Measurements from ENCODE around the gene ZBTB7A.

Gene ZBTB7A

GRCh38 chr19:4031420-4031819 lies 35.3 kb downstream of the ZBTB7A start:
- H3K9ac ChIP-seq (ENCODE audit: low read depth, low read length, poor library complexity), result no peak overlapping the region
- H3K23ac ChIP-seq (ENCODE audit: low read depth, low read length, poor library complexity), result no peak overlapping the region
- no peak overlapping the region for H4K91ac ChIP-seq (ENCODE audit: low read depth, low read length, poor library complexity)
- H3K27me3 ChIP-seq (ENCODE audit: control insufficient read depth in 3 of 3, insufficient read depth in 3 of 3, low read depth in 1 of 3, low read length in 3 of 3), result no peaks in the 10 kb centered on the region
- DNase-seq (ENCODE audit: low spot score), result no peak
- H3K9me3 ChIP-seq (replicated peaks in 1 of 2; ENCODE audit: control insufficient read depth in 2 of 2, insufficient read depth in 1 of 2, low read depth in 1 of 2, low read length in 2 of 2), result peaks cover 6 to 7% of the 10 kb centered on the region in 2 donors
- no peak overlapping the region for H3K18ac ChIP-seq (ENCODE audit: low read length)
- H2AK5ac ChIP-seq (ENCODE audit: low read depth, low read length), result no peak overlapping the region
- H3K4ac ChIP-seq (ENCODE audit: low read length), result no peak overlapping the region
- no peak overlapping the region for H2BK120ac ChIP-seq (ENCODE audit: low read depth, low read length)
- no peak overlapping the region for H3K4me3 ChIP-seq (ENCODE audit: low read length in 2 of 2)
- H2BK5ac ChIP-seq (ENCODE audit: low read length), result peak overlapping the region; percentile 53
- peaks cover 9% of the 10 kb centered on the region for H3K79me1 ChIP-seq (ENCODE audit: low read depth, low read length)
- H3K4me1 ChIP-seq (ENCODE audit: control insufficient read depth in 2 of 2, insufficient read depth in 1 of 2, low read depth in 1 of 2, low read length in 2 of 2), result no peaks in the 10 kb centered on the region
- no peak overlapping the region for H2BK15ac ChIP-seq (ENCODE audit: low read length)
- H2BK12ac ChIP-seq (ENCODE audit: low read length), result no peak overlapping the region
- H3K36me3 ChIP-seq (replicated peaks in 1 of 2; ENCODE audit: control insufficient read depth in 2 of 2, insufficient read depth in 2 of 2, low read length in 2 of 2), result peaks cover 41 to 86% of the 10 kb centered on the region in 2 donors
- no peak overlapping the region for H3K14ac ChIP-seq (ENCODE audit: low read length)
- H3K27ac ChIP-seq (replicated peaks; ENCODE audit: low read length), result no peak overlapping the region
- H3K4me2 ChIP-seq (ENCODE audit: insufficient read depth, low read length, poor library complexity, severe bottlenecking), result no peak overlapping the region
- H4K8ac ChIP-seq (ENCODE audit: low read depth, low read length), result peak overlapping the region; percentile 92
- no peak overlapping the region for H2AFZ ChIP-seq (ENCODE audit: low read length)
- no CpG with 5 or more reads among the region's 11 CpGs for WGBS, 2 donors (ENCODE audit: extremely low coverage in 2 of 2, insufficient read length in 2 of 2, insufficient replicate concordance in 1 of 2)

- H3K79me1 ChIP-seq (ENCODE audit: low read depth, low read length), result peaks cover 9% of the 10 kb centered on the region
- H3K27me3 ChIP-seq (ENCODE audit: control insufficient read depth in 3 of 3, insufficient read depth in 3 of 3, low read depth in 1 of 3, low read length in 3 of 3), result no peaks in the 10 kb centered on the region
- H3K36me3 ChIP-seq (replicated peaks in 1 of 2; ENCODE audit: control insufficient read depth in 2 of 2, insufficient read depth in 2 of 2, low read length in 2 of 2), result peaks cover 37 to 84% of the 10 kb centered on the region in 2 donors
- no peak overlapping the region for H3K4me3 ChIP-seq (ENCODE audit: low read length in 2 of 2)
- H3K18ac ChIP-seq (ENCODE audit: low read length), result no peak overlapping the region
- H3K9ac ChIP-seq (ENCODE audit: low read depth, low read length, poor library complexity), result no peak overlapping the region
- no peak overlapping the region for H2AFZ ChIP-seq (ENCODE audit: low read length)
- no peak overlapping the region for H4K91ac ChIP-seq (ENCODE audit: low read depth, low read length, poor library complexity)
- H3K14ac ChIP-seq (ENCODE audit: low read length), result no peak overlapping the region
- H4K8ac ChIP-seq (ENCODE audit: low read depth, low read length), result peak overlapping the region; percentile 92
- H2BK12ac ChIP-seq (ENCODE audit: low read length), result no peak overlapping the region
- peak overlapping the region; percentile 65 for H3K23ac ChIP-seq (ENCODE audit: low read depth, low read length, poor library complexity)
- peaks cover 5 to 7% of the 10 kb centered on the region in 2 donors for H3K9me3 ChIP-seq (replicated peaks in 1 of 2; ENCODE audit: control insufficient read depth in 2 of 2, insufficient read depth in 1 of 2, low read depth in 1 of 2, low read length in 2 of 2)
- no peak overlapping the region for H3K27ac ChIP-seq (replicated peaks; ENCODE audit: low read length)
- no peak overlapping the region for H2AK5ac ChIP-seq (ENCODE audit: low read depth, low read length)
- WGBS, 2 donors (ENCODE audit: extremely low coverage in 2 of 2, insufficient read length in 2 of 2, insufficient replicate concordance in 1 of 2), result no CpG with 5 or more reads among the region's 9 CpGs
- no peak overlapping the region for H3K4ac ChIP-seq (ENCODE audit: low read length)
- H3K4me1 ChIP-seq (ENCODE audit: control insufficient read depth in 2 of 2, insufficient read depth in 1 of 2, low read depth in 1 of 2, low read length in 2 of 2), result no peaks in the 10 kb centered on the region
- peak overlapping the region; percentile 53 for H2BK5ac ChIP-seq (ENCODE audit: low read length)
- no peak overlapping the region for H2BK15ac ChIP-seq (ENCODE audit: low read length)
- DNase-seq (ENCODE audit: low spot score), result no peak
- H3K4me2 ChIP-seq (ENCODE audit: insufficient read depth, low read length, poor library complexity, severe bottlenecking), result no peak overlapping the region
- H2BK120ac ChIP-seq (ENCODE audit: low read depth, low read length), result no peak overlapping the region
Measured at GRCh38 chr19:4030981-4031380, 35.7 kb downstream of the ZBTB7A start.

- Histone ChIP-seq H2AFZ (ENCODE audit: low read length) (no peak overlapping the region), H4K91ac (ENCODE audit: low read depth, low read length, poor library complexity) (no peak overlapping the region), H2BK12ac (ENCODE audit: low read length) (no peak overlapping the region), H2BK5ac (ENCODE audit: low read length) (peak overlapping the region; percentile 53), H2AK5ac (ENCODE audit: low read depth, low read length) (no peak overlapping the region), H3K14ac (ENCODE audit: low read length) (no peak overlapping the region), H3K79me1 (ENCODE audit: low read depth, low read length) (peaks cover 9% of the 10 kb centered on the region), H3K36me3 (replicated peaks in 1 of 2; ENCODE audit: control insufficient read depth in 2 of 2, insufficient read depth in 2 of 2, low read length in 2 of 2) (peaks cover 33 to 82% of the 10 kb centered on the region in 2 donors), H3K9ac (ENCODE audit: low read depth, low read length, poor library complexity) (no peak overlapping the region), H3K27ac (replicated peaks; ENCODE audit: low read length) (no peak overlapping the region), H2BK120ac (ENCODE audit: low read depth, low read length) (no peak overlapping the region), H3K4me3 (ENCODE audit: low read length in 2 of 2) (no peak overlapping the region), H2BK15ac (ENCODE audit: low read length) (no peak overlapping the region), H3K4ac (ENCODE audit: low read length) (no peak overlapping the region), H4K8ac (ENCODE audit: low read depth, low read length) (peak overlapping the region; percentile 92), H3K27me3 (ENCODE audit: control insufficient read depth in 3 of 3, insufficient read depth in 3 of 3, low read depth in 1 of 3, low read length in 3 of 3) (no peaks in the 10 kb centered on the region), H3K4me1 (ENCODE audit: control insufficient read depth in 2 of 2, insufficient read depth in 1 of 2, low read depth in 1 of 2, low read length in 2 of 2) (no peaks in the 10 kb centered on the region), H3K18ac (ENCODE audit: low read length) (no peak overlapping the region), H3K9me3 (replicated peaks in 1 of 2; ENCODE audit: control insufficient read depth in 2 of 2, insufficient read depth in 1 of 2, low read depth in 1 of 2, low read length in 2 of 2) (peaks cover 1 to 4% of the 10 kb centered on the region in 2 donors), H3K4me2 (ENCODE audit: insufficient read depth, low read length, poor library complexity, severe bottlenecking) (no peak overlapping the region), H3K23ac (ENCODE audit: low read depth, low read length, poor library complexity) (peak overlapping the region; percentile 65)
- DNase-seq (ENCODE audit: low spot score), result no peak
- no CpG with 5 or more reads among the region's 6 CpGs for WGBS, 2 donors (ENCODE audit: extremely low coverage in 2 of 2, insufficient read length in 2 of 2, insufficient replicate concordance in 1 of 2)
Measured at GRCh38 chr19:4030552-4030951, 36.1 kb downstream of the ZBTB7A start.

- no peak overlapping the region for H3K27ac ChIP-seq (replicated peaks; ENCODE audit: low read length)
- H3K9me3 ChIP-seq (replicated peaks in 1 of 2; ENCODE audit: control insufficient read depth in 2 of 2, insufficient read depth in 1 of 2, low read depth in 1 of 2, low read length in 2 of 2), result peaks cover 0 to 4% of the 10 kb centered on the region in 2 donors
- no peak overlapping the region for H3K18ac ChIP-seq (ENCODE audit: low read length)
Measured at GRCh38 chr19:4029247-4029614, 37.5 kb downstream of the ZBTB7A start.

More at GRCh38 chr19:4029247-4029614, 37.5 kb downstream of the ZBTB7A start:
- Histone ChIP-seq H2BK12ac (ENCODE audit: low read length) (no peak overlapping the region), H2AFZ (ENCODE audit: low read length) (no peak overlapping the region), H2BK5ac (ENCODE audit: low read length) (no peak overlapping the region), H3K79me1 (ENCODE audit: low read depth, low read length) (peaks cover 7% of the 10 kb centered on the region), H3K14ac (ENCODE audit: low read length) (peak overlapping the region; percentile 44), H3K4me3 (ENCODE audit: low read length in 2 of 2) (no peak overlapping the region), H3K9ac (ENCODE audit: low read depth, low read length, poor library complexity) (no peak overlapping the region), H3K4me2 (ENCODE audit: insufficient read depth, low read length, poor library complexity, severe bottlenecking) (no peak overlapping the region), H3K4me1 (ENCODE audit: control insufficient read depth in 2 of 2, insufficient read depth in 1 of 2, low read depth in 1 of 2, low read length in 2 of 2) (no peaks in the 10 kb centered on the region), H2AK5ac (ENCODE audit: low read depth, low read length) (no peak overlapping the region), H4K8ac (ENCODE audit: low read depth, low read length) (no peak overlapping the region), H3K27me3 (ENCODE audit: control insufficient read depth in 3 of 3, insufficient read depth in 3 of 3, low read depth in 1 of 3, low read length in 3 of 3) (no peaks in the 10 kb centered on the region), H4K91ac (ENCODE audit: low read depth, low read length, poor library complexity) (no peak overlapping the region), H3K4ac (ENCODE audit: low read length) (no peak overlapping the region), H2BK15ac (ENCODE audit: low read length) (no peak overlapping the region), H3K36me3 (replicated peaks in 1 of 2; ENCODE audit: control insufficient read depth in 2 of 2, insufficient read depth in 2 of 2, low read length in 2 of 2) (peaks cover 37 to 80% of the 10 kb centered on the region in 2 donors), H2BK120ac (ENCODE audit: low read depth, low read length) (no peak overlapping the region), H3K23ac (ENCODE audit: low read depth, low read length, poor library complexity) (no peak overlapping the region)
- no peak for DNase-seq (ENCODE audit: low spot score)
- no CpG with 5 or more reads among the region's 18 CpGs for WGBS, 2 donors (ENCODE audit: extremely low coverage in 2 of 2, insufficient read length in 2 of 2, insufficient replicate concordance in 1 of 2)
